OCI-LY1 (cell line): ENCODE data around the gene AGPS.

Source experiments
- EZH2 ChIP-seq: fragments of 200-600 bp; sonication (generic), shearing (Covaris generic); IDR thresholded peaks from 2 replicates; pipeline ENCODE4 v1.8.0; 2017; ENCODE audit warnings: borderline replicate concordance, mixed run types, mild to moderate bottlenecking, antibody characterized with exemption, low read length, moderate library complexity, mixed read lengths
- TF ChIP-seq, protein P1 (sequence below): fragments of 200-600 bp; sonication (generic), shearing (Covaris generic); IDR thresholded peaks from 2 replicates; pipeline ENCODE4 v1.5.1; 2017; ENCODE audit warnings: mild to moderate bottlenecking, antibody characterized with exemption, low read length, moderate library complexity, mixed read lengths

DNA sequence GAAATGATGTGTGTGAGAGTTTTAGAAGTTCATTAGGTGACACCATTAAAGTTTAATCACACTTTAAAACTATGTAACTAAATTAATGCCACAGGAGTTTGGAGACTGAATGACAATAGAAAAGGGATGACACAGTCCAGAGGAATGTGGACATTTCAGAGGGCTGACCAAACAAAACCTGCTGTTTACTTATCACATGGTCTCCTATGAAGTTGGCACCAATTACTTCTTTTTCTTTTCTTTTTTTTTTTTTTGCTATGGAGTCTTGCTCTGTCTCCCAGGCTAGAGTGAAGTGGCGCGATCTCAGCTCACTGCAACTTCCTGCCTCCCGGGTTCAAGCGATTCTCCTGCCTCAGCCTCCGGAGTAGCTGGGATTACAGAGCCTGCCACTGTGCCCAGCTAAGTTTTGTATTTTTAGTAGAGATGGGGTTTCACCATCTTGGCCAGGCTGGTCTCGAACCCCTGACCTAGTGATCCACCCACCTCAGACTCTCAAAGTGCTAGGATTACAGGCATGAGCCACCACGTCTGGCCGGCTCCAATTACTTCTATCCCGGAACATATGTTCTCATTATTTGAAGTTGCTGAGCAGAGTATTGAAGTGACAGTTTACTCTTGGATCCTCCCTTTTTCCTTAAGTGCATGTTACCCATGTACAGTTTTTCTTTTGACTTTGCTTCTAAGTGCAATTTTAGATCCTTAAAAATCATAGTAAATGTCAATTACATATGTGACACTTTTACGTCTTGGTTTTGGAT, 4.3 kb downstream of the AGPS start:
- no peak for TF ChIP-seq EZH2
- TF ChIP-seq, protein P1, sequence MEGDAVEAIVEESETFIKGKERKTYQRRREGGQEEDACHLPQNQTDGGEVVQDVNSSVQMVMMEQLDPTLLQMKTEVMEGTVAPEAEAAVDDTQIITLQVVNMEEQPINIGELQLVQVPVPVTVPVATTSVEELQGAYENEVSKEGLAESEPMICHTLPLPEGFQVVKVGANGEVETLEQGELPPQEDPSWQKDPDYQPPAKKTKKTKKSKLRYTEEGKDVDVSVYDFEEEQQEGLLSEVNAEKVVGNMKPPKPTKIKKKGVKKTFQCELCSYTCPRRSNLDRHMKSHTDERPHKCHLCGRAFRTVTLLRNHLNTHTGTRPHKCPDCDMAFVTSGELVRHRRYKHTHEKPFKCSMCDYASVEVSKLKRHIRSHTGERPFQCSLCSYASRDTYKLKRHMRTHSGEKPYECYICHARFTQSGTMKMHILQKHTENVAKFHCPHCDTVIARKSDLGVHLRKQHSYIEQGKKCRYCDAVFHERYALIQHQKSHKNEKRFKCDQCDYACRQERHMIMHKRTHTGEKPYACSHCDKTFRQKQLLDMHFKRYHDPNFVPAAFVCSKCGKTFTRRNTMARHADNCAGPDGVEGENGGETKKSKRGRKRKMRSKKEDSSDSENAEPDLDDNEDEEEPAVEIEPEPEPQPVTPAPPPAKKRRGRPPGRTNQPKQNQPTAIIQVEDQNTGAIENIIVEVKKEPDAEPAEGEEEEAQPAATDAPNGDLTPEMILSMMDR = no peak
